ENCODE measurements around the gene NFATC4.

Gene NFATC4

GRCh38 chr14:24416932-24417619, 49.1 kb downstream of the NFATC4 start:
- Histone ChIP-seq H3K4me3 (ENCODE audit: low read depth in 1 of 2, low read length in 2 of 2) (no peak overlapping the region), H3K9me3 (ENCODE audit: control insufficient read depth in 1 of 2, low read length in 2 of 2) (no peaks in the 10 kb centered on the region), H3K36me3 (ENCODE audit: control insufficient read depth in 1 of 2, insufficient read depth in 2 of 2, low read length in 2 of 2) (peaks cover 8 to 27% of the 10 kb centered on the region in 2 donors), H3K27ac (ENCODE audit: low read length) (no peak overlapping the region), H3K27me3 (ENCODE audit: low read depth, low read length) (no peaks in the 10 kb centered on the region), H3K4me1 (ENCODE audit: control insufficient read depth in 1 of 2, insufficient read depth in 2 of 2, low read length in 2 of 2) (no peaks in the 10 kb centered on the region)

GRCh38 chr14:24417832-24418491, 50.0 kb downstream of the NFATC4 start:
- Histone ChIP-seq H3K9me3 (ENCODE audit: control insufficient read depth in 1 of 2, low read length in 2 of 2) (no peaks in the 10 kb centered on the region), H3K27me3 (ENCODE audit: low read depth, low read length) (no peaks in the 10 kb centered on the region), H3K4me3 (ENCODE audit: low read depth in 1 of 2, low read length in 2 of 2) (no peak overlapping the region), H3K27ac (ENCODE audit: low read length) (no peak overlapping the region), H3K36me3 (ENCODE audit: control insufficient read depth in 1 of 2, insufficient read depth in 2 of 2, low read length in 2 of 2) (peaks cover 8 to 25% of the 10 kb centered on the region in 2 donors), H3K4me1 (ENCODE audit: control insufficient read depth in 1 of 2, insufficient read depth in 2 of 2, low read length in 2 of 2) (no peaks in the 10 kb centered on the region)

- no peaks in the 10 kb centered on the region for H3K9me3 ChIP-seq (ENCODE audit: control insufficient read depth in 1 of 2, low read length in 2 of 2)
- no peak overlapping the region for H3K4me3 ChIP-seq (ENCODE audit: low read depth in 1 of 2, low read length in 2 of 2)
- H3K4me1 ChIP-seq (ENCODE audit: control insufficient read depth in 1 of 2, insufficient read depth in 2 of 2, low read length in 2 of 2), result no peaks in the 10 kb centered on the region
- H3K27me3 ChIP-seq (ENCODE audit: low read depth, low read length), result no peaks in the 10 kb centered on the region
- no peak overlapping the region for H3K27ac ChIP-seq (ENCODE audit: low read length)
- peaks cover 6 to 23% of the 10 kb centered on the region in 2 donors for H3K36me3 ChIP-seq (ENCODE audit: control insufficient read depth in 1 of 2, insufficient read depth in 2 of 2, low read length in 2 of 2)
Observed at GRCh38 chr14:24418492-24418873, 50.5 kb downstream of the NFATC4 start.

- H3K27ac ChIP-seq (ENCODE audit: low read length), result no peak overlapping the region
- no peaks in the 10 kb centered on the region for H3K27me3 ChIP-seq (ENCODE audit: low read depth, low read length)
- H3K4me3 ChIP-seq (ENCODE audit: low read depth in 1 of 2, low read length in 2 of 2), result no peak overlapping the region
- no peaks in the 10 kb centered on the region for H3K36me3 ChIP-seq (ENCODE audit: control insufficient read depth in 1 of 2, insufficient read depth in 2 of 2, low read length in 2 of 2)
- H3K9me3 ChIP-seq (ENCODE audit: control insufficient read depth in 1 of 2, low read length in 2 of 2), result no peaks in the 10 kb centered on the region
- H3K4me1 ChIP-seq (ENCODE audit: control insufficient read depth in 1 of 2, insufficient read depth in 2 of 2, low read length in 2 of 2), result peaks cover 0 to 9% of the 10 kb centered on the region in 2 donors
Observed at GRCh38 chr14:24422261-24422660, 54.3 kb downstream of the NFATC4 start.

GRCh38 chr14:24422694-24423601, 55.0 kb downstream of the NFATC4 start:
- Histone ChIP-seq H3K27me3 (ENCODE audit: low read depth, low read length) (no peaks in the 10 kb centered on the region), H3K27ac (ENCODE audit: low read length) (peak overlapping the region; percentile 65), H3K4me1 (ENCODE audit: control insufficient read depth in 1 of 2, insufficient read depth in 2 of 2, low read length in 2 of 2) (peaks cover 0 to 9% of the 10 kb centered on the region in 2 donors), H3K9me3 (ENCODE audit: control insufficient read depth in 1 of 2, low read length in 2 of 2) (no peaks in the 10 kb centered on the region), H3K36me3 (ENCODE audit: control insufficient read depth in 1 of 2, insufficient read depth in 2 of 2, low read length in 2 of 2) (no peaks in the 10 kb centered on the region), H3K4me3 (ENCODE audit: low read depth in 1 of 2, low read length in 2 of 2) (peak overlapping the region in 1 of 2 donors; percentile 24)

DNA sequence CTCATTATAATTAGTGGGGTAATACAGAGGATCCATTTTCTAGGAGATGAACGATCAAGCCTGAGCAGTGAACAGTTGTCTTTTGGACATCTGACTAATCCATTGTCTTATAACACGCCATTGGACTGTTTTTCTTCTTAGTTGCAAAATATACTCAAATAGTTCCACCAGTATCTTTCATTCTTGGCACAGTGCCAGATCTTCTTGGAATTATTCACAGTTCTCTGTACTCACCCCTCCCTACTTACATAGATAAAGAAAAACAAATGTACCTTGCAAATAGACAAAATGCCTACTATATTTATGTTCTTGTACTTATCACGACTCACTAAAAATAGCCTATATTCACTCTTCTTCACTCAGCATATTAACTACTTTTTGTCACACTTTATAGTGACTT, 57.7 kb downstream of the NFATC4 start:
- H3K9me3 ChIP-seq (ENCODE audit: control insufficient read depth in 1 of 2, low read length in 2 of 2), result no peaks in the 10 kb centered on the region
- no peaks in the 10 kb centered on the region for H3K36me3 ChIP-seq (ENCODE audit: control insufficient read depth in 1 of 2, insufficient read depth in 2 of 2, low read length in 2 of 2)
- peak overlapping the region; percentile 70 for H3K27ac ChIP-seq (ENCODE audit: low read length)
- no peaks in the 10 kb centered on the region for H3K27me3 ChIP-seq (ENCODE audit: low read depth, low read length)
- no peak overlapping the region for H3K4me3 ChIP-seq (ENCODE audit: low read depth in 1 of 2, low read length in 2 of 2)
- peaks cover 3 to 9% of the 10 kb centered on the region in 2 donors for H3K4me1 ChIP-seq (ENCODE audit: control insufficient read depth in 1 of 2, insufficient read depth in 2 of 2, low read length in 2 of 2)

DNA sequence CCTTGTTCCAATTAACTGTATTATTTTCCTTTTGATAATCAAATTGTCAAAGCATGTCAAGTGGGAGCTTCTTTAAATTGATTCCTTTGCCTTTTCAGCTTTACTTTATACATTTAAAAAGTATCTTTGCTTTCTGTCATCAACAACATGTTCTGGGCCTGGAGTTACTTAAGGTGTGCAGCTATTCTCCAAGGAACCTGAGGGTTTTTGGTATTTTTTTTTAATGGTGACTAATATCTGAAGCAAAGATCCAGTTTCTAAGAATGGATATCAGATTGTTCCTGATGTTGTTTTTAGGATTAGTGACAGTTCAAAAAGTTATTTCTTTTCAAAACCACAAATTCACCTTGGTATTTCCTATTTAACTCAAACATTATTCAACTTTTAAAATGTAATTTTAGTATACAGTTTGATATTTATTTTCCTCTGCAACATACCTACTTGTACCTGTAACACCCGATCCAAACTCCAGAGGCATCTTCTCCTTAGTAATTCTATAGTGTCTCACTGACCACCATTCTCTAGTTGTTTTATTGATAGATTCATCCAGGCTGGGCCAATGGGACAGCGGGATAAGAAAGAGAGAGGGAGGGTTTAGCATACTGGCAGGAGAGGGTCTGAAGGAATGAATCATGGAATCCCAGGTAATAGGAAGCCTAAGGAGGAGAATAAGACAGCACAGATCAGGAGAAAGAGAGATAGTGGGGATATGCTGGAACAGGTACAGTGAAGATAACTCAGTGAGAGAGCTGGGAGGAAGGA, 58.3 kb downstream of the NFATC4 start:
- H3K9me3 ChIP-seq (ENCODE audit: control insufficient read depth in 1 of 2, low read length in 2 of 2), result no peaks in the 10 kb centered on the region
- H3K4me1 ChIP-seq (ENCODE audit: control insufficient read depth in 1 of 2, insufficient read depth in 2 of 2, low read length in 2 of 2), result peaks cover 9 to 15% of the 10 kb centered on the region in 2 donors
- H3K27me3 ChIP-seq (ENCODE audit: low read depth, low read length), result no peaks in the 10 kb centered on the region
- no peaks in the 10 kb centered on the region for H3K36me3 ChIP-seq (ENCODE audit: control insufficient read depth in 1 of 2, insufficient read depth in 2 of 2, low read length in 2 of 2)
- peak overlapping the region; percentile 21 for H3K27ac ChIP-seq (ENCODE audit: low read length)
- H3K4me3 ChIP-seq (ENCODE audit: low read depth in 1 of 2, low read length in 2 of 2), result no peak overlapping the region

DNA sequence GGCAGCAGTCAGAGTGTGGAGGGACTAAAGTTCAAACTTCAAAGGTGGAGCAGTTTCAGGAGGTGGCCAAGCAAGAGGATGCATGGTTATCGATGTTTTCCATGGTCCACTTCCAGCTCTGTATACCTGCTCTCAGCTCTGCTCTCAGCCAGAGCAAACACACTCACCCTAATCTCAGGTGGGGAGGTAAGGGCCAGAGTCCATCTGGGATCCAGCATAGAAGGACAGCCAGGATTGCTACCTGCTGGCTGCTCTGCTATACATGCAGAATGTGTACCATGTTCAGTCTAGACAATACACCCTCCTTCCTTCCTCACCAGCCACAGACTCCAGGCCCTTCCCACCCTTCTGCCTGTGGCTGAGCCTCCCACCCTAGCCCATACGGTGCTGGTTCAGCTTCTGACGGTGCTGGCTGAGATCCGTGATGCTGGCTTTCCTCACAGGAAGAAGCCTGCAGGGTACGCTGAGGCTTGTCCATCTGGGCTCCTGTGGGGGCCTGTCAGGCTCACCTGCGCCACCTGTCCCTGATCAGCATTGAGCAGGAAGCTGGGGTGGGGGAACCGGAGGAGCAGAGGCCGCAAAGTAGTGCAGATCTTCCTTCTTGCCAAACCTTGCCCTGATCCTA, 59.0 kb downstream of the NFATC4 start:
- Histone ChIP-seq H3K36me3 (ENCODE audit: control insufficient read depth in 1 of 2, insufficient read depth in 2 of 2, low read length in 2 of 2) (peaks cover 0 to under 1% of the 10 kb centered on the region in 2 donors), H3K27ac (ENCODE audit: low read length) (peak overlapping the region; percentile 32), H3K4me1 (ENCODE audit: control insufficient read depth in 1 of 2, insufficient read depth in 2 of 2, low read length in 2 of 2) (peaks cover 16 to 18% of the 10 kb centered on the region in 2 donors), H3K27me3 (ENCODE audit: low read depth, low read length) (no peaks in the 10 kb centered on the region), H3K4me3 (ENCODE audit: low read depth in 1 of 2, low read length in 2 of 2) (no peak overlapping the region), H3K9me3 (ENCODE audit: control insufficient read depth in 1 of 2, low read length in 2 of 2) (no peaks in the 10 kb centered on the region)

- H3K27me3 ChIP-seq (ENCODE audit: low read depth, low read length), result no peaks in the 10 kb centered on the region
- H3K27ac ChIP-seq (ENCODE audit: low read length), result peak overlapping the region; percentile 32
- no peak overlapping the region for H3K4me3 ChIP-seq (ENCODE audit: low read depth in 1 of 2, low read length in 2 of 2)
- H3K36me3 ChIP-seq (ENCODE audit: control insufficient read depth in 1 of 2, insufficient read depth in 2 of 2, low read length in 2 of 2), result peaks cover 5 to 8% of the 10 kb centered on the region in 2 donors
- peaks cover 19 to 22% of the 10 kb centered on the region in 2 donors for H3K4me1 ChIP-seq (ENCODE audit: control insufficient read depth in 1 of 2, insufficient read depth in 2 of 2, low read length in 2 of 2)
- H3K9me3 ChIP-seq (ENCODE audit: control insufficient read depth in 1 of 2, low read length in 2 of 2), result no peaks in the 10 kb centered on the region
Observed at GRCh38 chr14:24427537-24428508, 59.8 kb downstream of the NFATC4 start.
